CD14-positive monocyte (primary cell): ENCODE measurements around the gene DSCAML1. TPM values are rescaled to one million over a fixed set of nuclear protein-coding genes. Genes with fewer than 3 reads are reported as not detected.

Experiments used
- DNase-seq, 3 donors: peaks; one replicate each; pipeline ENCODE4 v3.0.0-alpha.2; 2011 to 2022
- H2AFZ ChIP-seq: 2 replicates; pipeline ENCODE4 v1.6.0; 2012; ENCODE audit warnings: mild to moderate bottlenecking, low read depth, low read length, inconsistent platforms; ENCODE audit not compliant: insufficient read depth, poor library complexity, severe bottlenecking
- H3K27ac ChIP-seq, 2 donors: 1 replicate in 1 of 2; 2 replicates in 1 of 2; pipeline ENCODE4 v1.5.1; 2012 to 2013; ENCODE audit warnings: low read length in 2 of 2, control low read depth in 1 of 2, inconsistent platforms in 1 of 2, low read depth in 1 of 2, mild to moderate bottlenecking in 1 of 2
- H3K27me3 ChIP-seq, 2 donors: one replicate each; pipeline versions ENCODE4 v1.6.0 to v1.6.1; 2011 to 2013; ENCODE audit warnings: low read length in 2 of 2; ENCODE audit not compliant: control insufficient read depth in 2 of 2, insufficient read depth in 2 of 2
- H3K36me3 ChIP-seq, 2 donors: replicated peaks in 1 of 2; 1 replicate in 1 of 2; 2 replicates in 1 of 2; pipeline versions ENCODE4 v1.5.1 to v1.6.1; 2012 to 2013; ENCODE audit warnings: low read length in 2 of 2, control low read depth in 1 of 2, inconsistent platforms in 1 of 2, mild to moderate bottlenecking in 1 of 2; ENCODE audit not compliant: insufficient read depth in 2 of 2, control insufficient read depth in 1 of 2
- H3K4me1 ChIP-seq, 2 donors: 1 replicate in 1 of 2; 2 replicates in 1 of 2; pipeline versions ENCODE4 v1.5.1 to v1.6.1; 2012 to 2013; ENCODE audit warnings: low read length in 2 of 2, control low read depth in 1 of 2, inconsistent platforms in 1 of 2, mild to moderate bottlenecking in 1 of 2, moderate library complexity in 1 of 2; ENCODE audit not compliant: insufficient read depth in 2 of 2, control insufficient read depth in 1 of 2
- H3K4me2 ChIP-seq: replicated peaks from 2 replicates; pipeline ENCODE3; 2012; ENCODE audit warnings: low read length, moderate library complexity, mild to moderate bottlenecking; ENCODE audit not compliant: poor library complexity, severe bottlenecking; ENCODE audit errors: extremely low read depth
- H3K4me3 ChIP-seq, 3 experiments: fragments of 200-600 bp in 1 of 3; sonication (generic) in 1 of 3; replicated peaks in 1 of 3; 1 replicate in 2 of 3; 2 replicates in 1 of 3; pipeline ENCODE4 v1.5.1; 2011 to 2013; ENCODE audit warnings: low read length in 3 of 3, mild to moderate bottlenecking in 3 of 3, control low read depth in 2 of 3, low read depth in 2 of 3, inconsistent platforms in 1 of 3, moderate library complexity in 1 of 3
- H3K79me2 ChIP-seq: 2 replicates; pipeline ENCODE4 v1.6.0; 2012; ENCODE audit warnings: mild to moderate bottlenecking, control low read depth, inconsistent platforms, low read length, moderate library complexity; ENCODE audit not compliant: insufficient read depth
- H3K9ac ChIP-seq: 2 replicates; pipeline ENCODE4 v1.6.0; 2017; ENCODE audit warnings: low read length, mild to moderate bottlenecking; ENCODE audit not compliant: insufficient read depth, poor library complexity, severe bottlenecking
- H3K9me3 ChIP-seq, 2 donors: replicated peaks in 1 of 2; 1 replicate in 1 of 2; 2 replicates in 1 of 2; pipeline versions ENCODE4 v1.5.1 to v1.6.1; 2012 to 2013; ENCODE audit warnings: low read length in 2 of 2, control low read depth in 1 of 2; ENCODE audit not compliant: control insufficient read depth in 1 of 2, insufficient read depth in 1 of 2
- H4K20me1 ChIP-seq: 2 replicates; pipeline ENCODE4 v1.6.0; 2012; ENCODE audit warnings: mild to moderate bottlenecking, low read length, control low read depth, moderate library complexity; ENCODE audit not compliant: insufficient read depth
- H3K27ac Mint-ChIP-seq, 7 donors: one replicate each; pipeline ENCODE4 v1.8.0; 2020; ENCODE audit warnings: mild to moderate bottlenecking in 7 of 7, mixed read lengths in 7 of 7, moderate library complexity in 6 of 7, inconsistent platforms in 2 of 7
- H3K27me3 Mint-ChIP-seq, 3 donors: one replicate each; pipeline ENCODE4 v1.8.0; 2021 to 2022; ENCODE audit warnings: low read depth in 3 of 3, mild to moderate bottlenecking in 3 of 3, mixed read lengths in 3 of 3, moderate library complexity in 3 of 3, inconsistent platforms in 1 of 3
- H3K36me3 Mint-ChIP-seq, 2 donors: one replicate each; pipeline ENCODE4 v1.8.0; 2020; ENCODE audit warnings: mixed read lengths in 2 of 2, inconsistent platforms in 1 of 2, mild to moderate bottlenecking in 1 of 2
- H3K4me1 Mint-ChIP-seq: one replicate; pipeline ENCODE4 v1.8.0; 2020; ENCODE audit warnings: mild to moderate bottlenecking, mixed read lengths
- H3K4me3 Mint-ChIP-seq, 2 donors: one replicate each; pipeline ENCODE4 v1.8.0; 2020; ENCODE audit warnings: mild to moderate bottlenecking in 2 of 2, mixed read lengths in 2 of 2, moderate library complexity in 1 of 2
- H3K9me3 Mint-ChIP-seq, 7 donors: one replicate each; pipeline ENCODE4 v1.8.0; 2020 to 2022; ENCODE audit warnings: mixed read lengths in 7 of 7, mild to moderate bottlenecking in 6 of 7, moderate library complexity in 6 of 7, inconsistent platforms in 2 of 7
- CTCF ChIP-seq: fragments of 200-600 bp; IDR thresholded peaks from one replicate; pipeline ENCODE4 v1.8.0; 2022; ENCODE audit warnings: antibody characterized with exemption, mild to moderate bottlenecking
- WGBS: methylation state at CpG from one replicate; pipeline ENCODE4 v1.1.5; 2013; ENCODE audit warnings: missing lambda C conversion rate; ENCODE audit not compliant: insufficient coverage; 5-methylcytosine and 5-hydroxymethylcytosine counted together
- intact Hi-C, 2 donors: fragments of 100-400 bp; cut with micrococcal nuclease; formaldehyde crosslinking; loops; one replicate each; pipeline versions ENCODE4 v1.15.0 to v1.15.1; 2023
- polyA plus RNA-seq, 3 donors: library from polyadenylated mRNA; depleted of rRNA in 1 of 3; unstranded in 2 of 3; stranded (reverse) in 1 of 3; fragments of 300-500 nt in 2 of 3; fragments of >200 nt in 1 of 3; fragmentation: Illumina TruSeq in 2 of 3; gene quantifications; 1 replicate in 2 of 3; 2 replicates in 1 of 3; pipeline ENCODE4 v1.2.3, GENCODE V29; 2012 to 2021

DSCAML1 gene
- polyA plus RNA-seq, 3 donors = not detected

- Histone ChIP-seq H4K20me1 (no peaks in the 10 kb centered on the region), H3K4me2 (peak overlapping the region; percentile 67), H3K79me2 (peaks cover 8% of the 10 kb centered on the region), H3K27ac (peak overlapping the region; percentile 85 to 94), H3K4me3 (peak overlapping the region; percentile 13 to 71 (median 35)), H2AFZ (no peak overlapping the region), H3K9me3 (no peaks in the 10 kb centered on the region), H3K4me1 (peaks cover 81 to 92% of the 10 kb centered on the region in 2 donors), H3K36me3 (no peaks in the 10 kb centered on the region), H3K9ac (peak overlapping the region; percentile 68), H3K27me3 (no peaks in the 10 kb centered on the region)
- DNase-seq = peak; percentile 78 to 93 (median 88)
- intact Hi-C loops = loop anchor here in 1 of 2 donors (5.0 to 10.0 kb wide), 2 partner anchors 151 to 308 kb away; partner anchors contain the start of gene IL10RA
- Mint-ChIP-seq H3K27ac (peak overlapping the region; percentile 94 to 98 (median 96)), H3K36me3 (peaks cover 9 to 18% of the 10 kb centered on the region in 2 donors), H3K27me3 (peaks cover 0 to 5% (median 2%) of the 10 kb centered on the region in 3 donors), H3K4me1 (peaks cover 88% of the 10 kb centered on the region), H3K9me3 (no peaks in the 10 kb centered on the region), H3K4me3 (peak overlapping the region; percentile 82 to 97)
- no peak for TF ChIP-seq CTCF
- WGBS = 0% methylated on average over 3 of the region's 14 CpGs
Observed at GRCh38 chr11:117836077-117836960, 39.3 kb upstream of the DSCAML1 start.

- DNase-seq = no peak
- Mint-ChIP-seq H3K27me3 (peaks cover 0 to 5% (median 2%) of the 10 kb centered on the region in 3 donors), H3K27ac (peak overlapping the region; percentile 94 to 98 (median 96)), H3K4me1 (peaks cover 88% of the 10 kb centered on the region), H3K36me3 (peaks cover 9 to 18% of the 10 kb centered on the region in 2 donors), H3K4me3 (peak overlapping the region; percentile 82 to 97), H3K9me3 (no peaks in the 10 kb centered on the region)
- peaks cover 8% of the 10 kb centered on the region for H3K79me2 ChIP-seq
- 80% methylated on average over 2 of the region's 8 CpGs for WGBS
- H3K4me2 ChIP-seq = peak overlapping the region; percentile 67
- peak overlapping the region; percentile 68 for H3K9ac ChIP-seq
- H3K27me3 ChIP-seq = no peaks in the 10 kb centered on the region
- peaks cover 81 to 92% of the 10 kb centered on the region in 2 donors for H3K4me1 ChIP-seq
- no peak for TF ChIP-seq CTCF
- peak overlapping the region in 1 of 3 experiments; percentile 71 for H3K4me3 ChIP-seq
- no peak overlapping the region for H2AFZ ChIP-seq
- H3K27ac ChIP-seq = peak overlapping the region; percentile 85 to 94
- no peaks in the 10 kb centered on the region for H3K9me3 ChIP-seq
- H4K20me1 ChIP-seq = no peaks in the 10 kb centered on the region
- intact Hi-C loops = loop anchor here in 1 of 2 donors (5.0 to 10.0 kb wide), 2 partner anchors 152 to 309 kb away; partner anchors contain the start of gene IL10RA
- no peaks in the 10 kb centered on the region for H3K36me3 ChIP-seq
Observed at GRCh38 chr11:117835576-117835975, 38.6 kb upstream of the DSCAML1 start.
